Stimulated activated CD8-positive, alpha-beta memory T cell treated with anti-CD3 and anti-CD28 coated beads, Interleukin-12 subunit alpha, Interleukin-12 subunit beta, amount 100 ng/mL, for 4 hours (primary cell): ENCODE data around the gene ZNF680.
"Not testable (repeated sequence)": the region's sequence is repeated elsewhere in the genome, so short reads cannot be mapped to it uniquely, and the experiment has no call there.

Experiments
- DNase-seq: peaks from one replicate; pipeline ENCODE4 v3.0.0-alpha.2; 2020; ENCODE audit warnings: low read depth

ZNF680 gene

GRCh38 chr7:64555046-64555445 is 7.8 kb downstream of the ZNF680 start:
- DNase-seq, result no peak

GRCh38 chr7:64554188-64554587 is 8.7 kb downstream of the ZNF680 start:
- not testable (repeated sequence) for DNase-seq

GRCh38 chr7:64551375-64552142 is 11.3 kb downstream of the ZNF680 start:
- no peak for DNase-seq

- no peak for DNase-seq
Observed at GRCh38 chr7:64544010-64544409, 18.9 kb downstream of the ZNF680 start.

- DNase-seq, result no peak
Observed at GRCh38 chr7:64541438-64542359, 21.2 kb downstream of the ZNF680 start.

- no peak for DNase-seq
Observed at GRCh38 chr7:64533756-64534155, 29.1 kb downstream of the ZNF680 start.

- DNase-seq, result no peak
Observed at GRCh38 chr7:64528770-64529169, 34.1 kb downstream of the ZNF680 start.

- no peak for DNase-seq
Observed at GRCh38 chr7:64521409-64521984, 41.4 kb downstream of the ZNF680 start.

GRCh38 chr7:64516451-64516850 is 46.4 kb downstream of the ZNF680 start:
- DNase-seq, result no peak

- DNase-seq, result no peak
Observed at GRCh38 chr7:64515781-64516180, 47.1 kb downstream of the ZNF680 start.

- DNase-seq, result no peak
Observed at GRCh38 chr7:64515330-64515729, 47.5 kb downstream of the ZNF680 start.

- DNase-seq, result no peak
Observed at GRCh38 chr7:64509583-64509982, 53.3 kb downstream of the ZNF680 start.

GRCh38 chr7:64504581-64505120 is 58.2 kb downstream of the ZNF680 start:
- DNase-seq, result no peak

- DNase-seq, result no peak
Observed at GRCh38 chr7:64498270-64498669, 64.6 kb downstream of the ZNF680 start.

GRCh38 chr7:64494912-64495461 is 67.9 kb downstream of the ZNF680 start:
- DNase-seq, result no peak

- no peak for DNase-seq
Observed at GRCh38 chr7:64485623-64486022, 77.2 kb downstream of the ZNF680 start.
